Measurements from ENCODE around the gene NFE2L1. TPM values are rescaled to one million over a fixed set of nuclear protein-coding genes. Genes with fewer than 3 reads are reported as not detected.
"Not testable (repeated sequence)": the region's sequence is repeated elsewhere in the genome, so short reads cannot be mapped to it uniquely, and the experiment has no call there.

NFE2L1 gene
- 10 to 100 TPM in 1 of 3 donors, 1 to 10 TPM in 2; 5.9 to 18.4 (median 7.1) TPM for polyA plus RNA-seq

GRCh38 chr17:48047741-48048383 lies at the start of gene NFE2L1:
TSS of gene NFE2L1 (plus strand) at chr17:48048359. CDS start at chr17:48051119, 2,760 bp downstream.
- H3K9me3 Mint-ChIP-seq = no peaks in the 10 kb centered on the region
- H3K27ac Mint-ChIP-seq = peak within 1 kb of the TSS; percentile 94 to 100 (median 99)
- peak within 1 kb of the TSS; percentile 91 to 100 (median 96) for H3K4me3 Mint-ChIP-seq
- peaks cover 0 to 5% (median 4%) of the 10 kb centered on the region in 3 donors for H3K36me3 Mint-ChIP-seq
- H3K4me1 Mint-ChIP-seq = peaks cover 51 to 59% of the 10 kb centered on the region in 2 donors
- DNase-seq = peak; percentile 98 to 99 (median 98)
- peaks cover 13 to 15% (median 14%) of the 10 kb centered on the region in 3 donors for H3K27me3 Mint-ChIP-seq (ENCODE audit: low read depth in 3 of 3)

- Mint-ChIP-seq H3K27me3 (ENCODE audit: low read depth in 3 of 3) (peaks cover 0 to 7% (median 4%) of the 10 kb centered on the region in 3 donors), H3K36me3 (no peaks in the 10 kb centered on the region), H3K9me3 (peaks cover 0 to 2% (median 0%) of the 10 kb centered on the region in 6 donors), H3K4me3 (no peak overlapping the region), H3K27ac (peak overlapping the region in 1 of 6 donors; percentile 19), H3K4me1 (no peaks in the 10 kb centered on the region)
- no peak for DNase-seq
These were observed 48.6 kb upstream of the NFE2L1 start for GRCh38 chr17:47999582-47999981.

GRCh38 chr17:48001197-48001596 lies 47.0 kb upstream of the NFE2L1 start:
- no peak overlapping the region for H3K27ac Mint-ChIP-seq
- no peak for DNase-seq
- H3K4me1 Mint-ChIP-seq = no peaks in the 10 kb centered on the region
- H3K9me3 Mint-ChIP-seq = peaks cover 0 to 2% (median 0%) of the 10 kb centered on the region in 6 donors
- no peak overlapping the region for H3K4me3 Mint-ChIP-seq
- H3K27me3 Mint-ChIP-seq (ENCODE audit: low read depth in 3 of 3) = peaks cover 3 to 10% (median 6%) of the 10 kb centered on the region in 3 donors
- H3K36me3 Mint-ChIP-seq = no peaks in the 10 kb centered on the region

- not testable (repeated sequence) for H3K4me3 Mint-ChIP-seq, H3K36me3 Mint-ChIP-seq, H3K27ac Mint-ChIP-seq, H3K4me1 Mint-ChIP-seq, DNase-seq, H3K9me3 Mint-ChIP-seq
- peaks cover 3 to 12% (median 6%) of the 10 kb centered on the region in 3 donors for H3K27me3 Mint-ChIP-seq (ENCODE audit: low read depth in 3 of 3)
These were observed 46.5 kb upstream of the NFE2L1 start for GRCh38 chr17:48001657-48002056.

- Mint-ChIP-seq H3K9me3 (peaks cover 0 to under 1% (median 0%) of the 10 kb centered on the region in 6 donors), H3K4me1 (no peaks in the 10 kb centered on the region), H3K27me3 (ENCODE audit: low read depth in 3 of 3) (peaks cover 3 to 16% (median 9%) of the 10 kb centered on the region in 3 donors), H3K4me3 (no peak overlapping the region), H3K27ac (no peak overlapping the region), H3K36me3 (no peaks in the 10 kb centered on the region)
- DNase-seq = no peak
These were observed 45.8 kb upstream of the NFE2L1 start for GRCh38 chr17:48002266-48002915.

GRCh38 chr17:48002916-48003416 lies 45.2 kb upstream of the NFE2L1 start:
- no peak overlapping the region for H3K4me3 Mint-ChIP-seq
- no peaks in the 10 kb centered on the region for H3K9me3 Mint-ChIP-seq
- no peaks in the 10 kb centered on the region for H3K36me3 Mint-ChIP-seq
- no peak for DNase-seq
- H3K27me3 Mint-ChIP-seq (ENCODE audit: low read depth in 3 of 3) = peaks cover 3 to 18% (median 11%) of the 10 kb centered on the region in 3 donors
- no peak overlapping the region for H3K27ac Mint-ChIP-seq
- H3K4me1 Mint-ChIP-seq = no peaks in the 10 kb centered on the region

- Mint-ChIP-seq H3K4me1 (no peaks in the 10 kb centered on the region), H3K27me3 (ENCODE audit: low read depth in 3 of 3) (peaks cover 3 to 21% (median 11%) of the 10 kb centered on the region in 3 donors), H3K27ac (no peak overlapping the region), H3K9me3 (no peaks in the 10 kb centered on the region), H3K4me3 (no peak overlapping the region), H3K36me3 (no peaks in the 10 kb centered on the region)
- DNase-seq = no peak
These were observed 44.6 kb upstream of the NFE2L1 start for GRCh38 chr17:48003417-48004151.

- H3K9me3 Mint-ChIP-seq = no peaks in the 10 kb centered on the region
- DNase-seq = no peak
- H3K36me3 Mint-ChIP-seq = no peaks in the 10 kb centered on the region
- peaks cover 3 to 24% (median 10%) of the 10 kb centered on the region in 3 donors for H3K27me3 Mint-ChIP-seq (ENCODE audit: low read depth in 3 of 3)
- no peak overlapping the region for H3K27ac Mint-ChIP-seq
- no peaks in the 10 kb centered on the region for H3K4me1 Mint-ChIP-seq
- H3K4me3 Mint-ChIP-seq = no peak overlapping the region
These were observed 43.2 kb upstream of the NFE2L1 start for GRCh38 chr17:48004983-48005382.

- peaks cover 5 to 31% (median 14%) of the 10 kb centered on the region in 3 donors for H3K27me3 Mint-ChIP-seq (ENCODE audit: low read depth in 3 of 3)
- no peak for DNase-seq
- H3K9me3 Mint-ChIP-seq = no peaks in the 10 kb centered on the region
- peaks cover 8 to 11% of the 10 kb centered on the region in 2 donors for H3K4me1 Mint-ChIP-seq
- no peak overlapping the region for H3K27ac Mint-ChIP-seq
- no peaks in the 10 kb centered on the region for H3K36me3 Mint-ChIP-seq
- H3K4me3 Mint-ChIP-seq = no peak overlapping the region
These were observed 41.0 kb upstream of the NFE2L1 start for GRCh38 chr17:48006936-48007709.

- H3K27ac Mint-ChIP-seq = no peak overlapping the region
- H3K4me3 Mint-ChIP-seq = no peak overlapping the region
- H3K27me3 Mint-ChIP-seq (ENCODE audit: low read depth in 3 of 3) = peaks cover 12 to 37% (median 19%) of the 10 kb centered on the region in 3 donors
- DNase-seq = no peak
- no peaks in the 10 kb centered on the region for H3K9me3 Mint-ChIP-seq
- no peaks in the 10 kb centered on the region for H3K36me3 Mint-ChIP-seq
- peaks cover 11 to 12% of the 10 kb centered on the region in 2 donors for H3K4me1 Mint-ChIP-seq
These were observed 38.0 kb upstream of the NFE2L1 start for GRCh38 chr17:48010193-48010592.

- H3K4me1 Mint-ChIP-seq = peaks cover 11 to 12% of the 10 kb centered on the region in 2 donors
- no peak overlapping the region for H3K27ac Mint-ChIP-seq
- H3K9me3 Mint-ChIP-seq = no peaks in the 10 kb centered on the region
- peak overlapping the region; percentile 56 to 77 (median 64) for H3K4me3 Mint-ChIP-seq
- no peaks in the 10 kb centered on the region for H3K36me3 Mint-ChIP-seq
- peaks cover 10 to 34% (median 17%) of the 10 kb centered on the region in 3 donors for H3K27me3 Mint-ChIP-seq (ENCODE audit: low read depth in 3 of 3)
- DNase-seq = no peak
These were observed 36.6 kb upstream of the NFE2L1 start for GRCh38 chr17:48011405-48012150.

- H3K27ac Mint-ChIP-seq = no peak overlapping the region
- peaks cover 10 to 31% (median 17%) of the 10 kb centered on the region in 3 donors for H3K27me3 Mint-ChIP-seq (ENCODE audit: low read depth in 3 of 3)
- H3K36me3 Mint-ChIP-seq = no peaks in the 10 kb centered on the region
- DNase-seq = peak; percentile 43 to 62 (median 49)
- peaks cover 11 to 12% of the 10 kb centered on the region in 2 donors for H3K4me1 Mint-ChIP-seq
- no peaks in the 10 kb centered on the region for H3K9me3 Mint-ChIP-seq
- H3K4me3 Mint-ChIP-seq = peak overlapping the region in 4 of 5 donors; percentile 23 to 77 (median 61)
These were observed 36.0 kb upstream of the NFE2L1 start for GRCh38 chr17:48012151-48012520.
